NCI-H2196 treated with DMSO at 0.1 percent for 48 hours (cell line): ENCODE data around the gene ENPP1.
A peak's percentile ranks its signal among the peaks of the same experiment; 100 is the strongest.

Experiments used
- DNase-seq: peaks from one replicate; lab custom pipeline; 2025; ENCODE audit not compliant: unreplicated experiment; lab: John Stamatoyannopoulos, UW

ENPP1 gene

GRCh38 chr6:131807644-131808459 is at the start of gene ENPP1:
Gene ENPP1 (plus strand): TSS chr6:131808020. CDS start chr6:131808036, 16 bp downstream.
- peak; percentile 27 for DNase-seq

- DNase-seq: no peak
Measured at GRCh38 chr6:131758920-131759319, 48.9 kb upstream of the ENPP1 start.

- no peak for DNase-seq
Measured at GRCh38 chr6:131761060-131761761, 46.6 kb upstream of the ENPP1 start.

GRCh38 chr6:131761762-131762067 is 46.1 kb upstream of the ENPP1 start:
- no peak for DNase-seq

- DNase-seq: no peak
Measured at GRCh38 chr6:131762984-131763383, 44.8 kb upstream of the ENPP1 start.

GRCh38 chr6:131763749-131764148 is 44.1 kb upstream of the ENPP1 start:
- DNase-seq: no peak

- DNase-seq: no peak
Measured at GRCh38 chr6:131764350-131764749, 43.5 kb upstream of the ENPP1 start.

GRCh38 chr6:131765081-131765803 is 42.6 kb upstream of the ENPP1 start:
- DNase-seq: no peak

- DNase-seq: no peak
Measured at GRCh38 chr6:131765804-131766135, 42.0 kb upstream of the ENPP1 start.

- no peak for DNase-seq
Measured at GRCh38 chr6:131766631-131767030, 41.2 kb upstream of the ENPP1 start.

- DNase-seq: no peak
Measured at GRCh38 chr6:131768964-131769363, 38.9 kb upstream of the ENPP1 start.

GRCh38 chr6:131769385-131770141 is 38.3 kb upstream of the ENPP1 start:
- DNase-seq: no peak

GRCh38 chr6:131770776-131771175 is 37.0 kb upstream of the ENPP1 start:
- DNase-seq: no peak

- DNase-seq: no peak
Measured at GRCh38 chr6:131773284-131773950, 34.4 kb upstream of the ENPP1 start.

- no peak for DNase-seq
Measured at GRCh38 chr6:131775886-131776285, 31.9 kb upstream of the ENPP1 start.

GRCh38 chr6:131776985-131777384 is 30.8 kb upstream of the ENPP1 start:
- DNase-seq: no peak

GRCh38 chr6:131778169-131778568 is 29.7 kb upstream of the ENPP1 start:
- DNase-seq: no peak

- DNase-seq: no peak
Measured at GRCh38 chr6:131779304-131779703, 28.5 kb upstream of the ENPP1 start.

- no peak for DNase-seq
Measured at GRCh38 chr6:131780600-131780999, 27.2 kb upstream of the ENPP1 start.

GRCh38 chr6:131781687-131782086 is 26.1 kb upstream of the ENPP1 start:
- DNase-seq: no peak

GRCh38 chr6:131782764-131783163 is 25.1 kb upstream of the ENPP1 start:
- no peak for DNase-seq
